Stimulated activated CD4-positive, alpha-beta T cell treated with anti-CD3 and anti-CD28 coated beads, Interleukin-4, amount 100 ng/mL, for 24 hours (primary cell): ENCODE measurements around the gene DPP4.

Source experiments
- DNase-seq: peaks from one replicate; pipeline ENCODE4 v3.0.0-alpha.2; 2020

The DPP4 gene

GRCh38 chr2:161947836-161948235, 126.2 kb downstream of the DPP4 start:
- DNase-seq: no peak

GRCh38 chr2:161947406-161947805, 126.6 kb downstream of the DPP4 start:
- DNase-seq: no peak

- no peak for DNase-seq
Measured at GRCh38 chr2:161946489-161947107, 127.4 kb downstream of the DPP4 start.

GRCh38 chr2:161943011-161943410, 131.0 kb downstream of the DPP4 start:
- no peak for DNase-seq
